HG02763 (cell line): ENCODE results near the gene C1orf56.

Source experiments
- ATAC-seq: cut with Tn5 transposase; IDR thresholded peaks from one replicate; pipeline ENCODE4 v1.9.1; 2021; ENCODE audit warnings: mild to moderate bottlenecking, moderate library complexity; ENCODE audit not compliant: unreplicated experiment

C1orf56 gene

GRCh38 chr1:151047591-151047924 lies at the start of gene C1orf56:
Gene C1orf56, plus strand, starts transcription at chr1:151047751. Its CDS starts 97 bp downstream, at chr1:151047848.
- ATAC-seq, result peak; percentile 50

- ATAC-seq, result no peak
Observed at GRCh38 chr1:150997949-150998348, 49.6 kb upstream of the C1orf56 start.

DNA sequence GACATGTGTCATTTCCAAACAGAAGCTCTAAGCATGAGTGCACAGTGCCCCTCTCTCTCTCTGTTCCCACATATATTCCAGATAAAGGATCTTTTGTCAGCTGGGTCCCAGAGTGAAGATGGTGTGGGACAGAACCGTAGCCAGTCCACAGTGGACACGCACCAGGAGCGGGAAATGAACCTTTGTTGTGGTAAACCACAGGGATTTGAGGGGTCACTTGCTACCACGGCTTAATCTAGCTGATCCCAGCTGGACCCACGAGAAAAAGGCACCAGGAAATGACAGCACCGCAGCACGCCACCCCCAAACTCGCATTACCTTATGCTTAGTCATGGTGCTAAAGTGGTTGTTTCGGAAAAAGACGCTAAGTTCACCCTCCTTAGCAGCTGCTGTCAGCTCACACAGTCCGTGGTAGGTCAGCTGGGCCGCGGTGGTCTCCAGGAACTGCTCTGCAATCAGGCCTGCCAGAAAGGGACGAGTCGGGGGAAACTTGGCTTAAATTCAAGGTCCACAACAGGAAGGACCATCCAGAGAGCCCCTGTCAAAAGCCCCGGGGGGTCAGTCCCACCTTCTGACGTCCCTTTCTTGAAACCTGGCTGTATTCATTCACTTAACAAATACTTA lies 48.4 kb upstream of the C1orf56 start:
- ATAC-seq, result no peak

DNA sequence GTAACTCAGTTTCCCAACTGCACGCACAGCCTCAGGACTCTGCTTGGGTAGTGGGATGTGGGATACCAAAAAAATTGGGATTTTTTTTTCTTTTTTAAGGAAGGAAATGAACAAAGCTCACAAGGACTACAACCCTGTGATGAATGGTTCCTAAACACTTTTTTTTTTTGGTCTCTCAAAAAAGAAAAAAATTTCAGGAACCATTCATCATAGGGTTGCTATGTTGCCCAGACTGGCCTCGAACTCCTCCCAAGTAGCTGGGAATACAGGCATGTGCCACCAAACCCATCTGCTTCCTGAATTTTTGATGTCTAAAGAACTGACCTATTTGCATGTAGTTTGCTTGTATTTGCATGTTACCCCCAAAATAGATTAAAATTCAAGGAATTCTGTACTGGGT lies 47.6 kb upstream of the C1orf56 start:
- ATAC-seq, result no peak

DNA sequence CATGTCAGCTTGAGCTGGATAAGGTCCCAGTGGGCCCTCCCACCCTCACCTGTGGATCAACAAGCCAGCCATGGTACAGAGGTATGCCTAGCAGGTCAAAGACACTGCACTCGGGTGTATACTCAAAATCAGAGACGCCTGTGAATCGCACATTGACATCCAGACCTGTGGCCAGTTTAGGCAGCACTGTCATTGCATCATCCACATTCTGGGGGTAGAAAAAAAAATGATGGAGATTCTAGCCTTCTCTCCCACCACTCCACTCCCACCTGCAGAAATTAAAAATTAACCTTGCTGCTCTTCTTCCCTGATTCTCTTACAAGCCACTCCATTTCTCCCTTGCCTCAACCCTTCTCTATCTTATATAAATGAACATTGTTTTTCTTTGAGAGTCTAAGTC lies 47.1 kb upstream of the C1orf56 start:
- ATAC-seq, result no peak

- ATAC-seq, result no peak
Observed at GRCh38 chr1:151001602-151002001, 45.9 kb upstream of the C1orf56 start.

- ATAC-seq, result no peak
Observed at GRCh38 chr1:151002051-151002450, 45.5 kb upstream of the C1orf56 start.

- no peak for ATAC-seq
Observed at GRCh38 chr1:151002611-151003010, 44.9 kb upstream of the C1orf56 start.

DNA sequence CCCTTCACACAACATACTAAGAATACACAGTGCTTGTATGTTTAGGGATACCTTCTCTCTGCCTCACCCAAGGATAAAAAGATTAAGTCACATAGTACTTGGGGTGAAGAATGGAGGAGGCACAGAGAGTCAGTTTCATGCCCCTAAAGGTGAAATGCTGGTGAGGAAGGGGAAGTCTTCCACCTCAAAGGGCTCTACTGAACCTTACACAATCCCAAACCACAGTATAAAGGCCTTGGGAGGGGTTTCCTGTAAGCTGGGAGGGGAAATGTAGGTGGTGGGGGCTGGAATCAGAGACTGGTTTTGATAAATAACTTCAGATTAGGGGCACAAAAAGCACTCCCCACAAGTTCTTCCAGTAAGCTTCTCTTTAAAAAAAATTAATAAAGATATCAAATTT lies 44.4 kb upstream of the C1orf56 start:
- ATAC-seq, result no peak

- ATAC-seq, result no peak
Observed at GRCh38 chr1:151005729-151006319, 41.7 kb upstream of the C1orf56 start.

DNA sequence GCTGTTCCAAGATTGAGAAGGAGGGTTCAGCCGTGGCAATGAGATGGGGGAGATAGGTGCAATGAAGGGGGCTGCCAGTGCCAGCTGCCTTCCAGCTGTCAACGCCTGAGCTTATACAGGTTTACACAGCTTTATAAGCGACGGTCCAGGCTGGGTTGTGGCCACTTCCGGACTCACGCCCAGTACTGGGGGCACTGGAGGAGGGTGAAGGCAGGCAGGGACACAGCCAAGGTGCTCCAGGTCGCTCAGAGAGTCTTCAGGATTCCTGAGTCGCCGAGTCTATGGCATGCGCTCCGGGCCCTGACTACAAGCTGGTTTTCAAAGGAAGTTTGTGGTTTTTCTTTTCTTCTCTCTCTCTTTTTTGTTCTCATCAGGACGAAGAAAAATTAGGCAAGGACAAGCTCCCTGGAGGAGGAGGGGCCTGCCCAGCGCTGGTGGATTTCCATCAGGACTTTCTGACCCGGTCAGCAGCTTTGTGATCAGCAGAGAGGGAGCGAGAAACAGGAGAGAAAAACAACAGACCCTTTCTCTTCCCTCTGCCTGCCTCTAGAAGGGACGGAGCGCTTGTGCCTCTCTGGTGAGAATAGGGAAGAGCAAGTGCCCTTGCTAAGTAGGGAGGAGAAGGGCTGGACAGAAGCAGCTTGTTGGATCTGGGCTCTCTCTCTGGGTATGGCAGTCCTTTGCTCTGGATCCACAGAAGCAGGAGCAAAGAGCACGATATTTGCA lies 41.1 kb upstream of the C1orf56 start, which contains the start of gene MINDY1:
Gene MINDY1, minus strand, starts transcription at position 576 of the 726 bp plus-strand sequence. CDS start 4,285 bp downstream, outside the sequence.
- ATAC-seq, result no peak

DNA sequence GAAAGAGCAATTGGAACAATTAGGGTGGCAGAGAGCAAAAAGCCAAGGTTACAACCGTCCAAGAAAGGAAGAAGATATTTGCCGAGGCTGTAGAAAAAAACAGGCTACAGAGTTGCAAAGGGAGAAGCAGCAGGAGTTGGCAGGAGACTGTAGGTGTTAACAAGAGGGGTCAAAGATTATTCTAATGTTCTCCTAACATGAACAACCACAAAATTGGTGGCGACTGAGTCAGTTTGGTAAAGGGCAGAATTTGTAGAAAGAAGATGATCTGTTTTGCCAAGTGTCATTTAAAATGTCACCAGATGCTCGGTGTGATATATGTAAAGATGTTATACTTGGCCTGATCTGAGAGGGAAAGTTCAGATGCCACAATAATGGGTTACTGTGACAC lies 39.7 kb upstream of the C1orf56 start:
- ATAC-seq, result no peak

DNA sequence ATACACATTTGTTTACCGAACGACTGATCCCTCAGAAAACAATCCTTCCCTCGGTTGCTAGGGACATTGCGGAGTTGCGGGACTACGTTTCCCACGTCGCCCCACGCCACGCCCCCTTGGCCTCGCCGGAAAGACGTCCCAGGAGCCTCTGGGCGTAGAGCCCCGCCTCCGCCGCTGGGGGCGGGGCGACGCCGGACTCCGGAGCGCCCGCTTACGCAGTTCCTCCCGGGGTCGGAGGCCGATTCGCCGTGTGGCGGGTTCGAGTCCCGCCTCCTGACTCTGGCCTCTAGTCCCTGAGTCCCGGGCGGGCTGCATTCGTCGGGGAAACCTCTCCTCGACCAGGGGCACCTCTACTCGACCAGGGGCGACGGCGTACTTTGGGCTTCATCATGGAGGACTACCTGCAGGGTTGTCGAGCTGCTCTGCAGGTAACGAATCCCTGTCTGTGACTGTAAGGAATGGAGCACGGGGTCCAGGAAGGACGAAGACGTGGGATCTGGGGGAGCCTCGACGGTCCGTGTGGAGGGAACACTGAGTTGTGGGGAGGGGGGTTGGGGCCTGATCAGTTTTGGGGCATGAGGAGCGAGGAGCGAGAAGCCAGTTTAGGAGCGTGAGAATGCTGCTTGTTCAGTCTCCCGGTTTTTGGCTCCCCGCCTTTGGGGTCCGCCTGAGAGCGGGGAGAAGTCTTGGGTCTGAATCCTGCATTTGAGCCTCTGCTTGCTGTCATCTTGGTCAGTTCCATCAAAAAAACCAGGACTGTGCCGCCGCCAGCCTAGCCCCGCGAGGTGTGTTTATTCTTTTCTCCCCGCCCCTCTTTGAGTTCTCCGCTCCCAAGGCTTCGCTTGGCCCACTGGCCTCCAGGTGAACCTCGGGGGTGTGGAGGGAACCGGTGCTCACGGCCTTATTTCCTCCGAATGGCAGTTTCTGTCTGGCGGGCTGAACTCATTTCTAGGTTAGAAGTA lies 39.0 kb upstream of the C1orf56 start, which contains the start of gene PRUNE1:
Gene PRUNE1, plus strand, starts transcription at position 206 of the 962 bp plus-strand sequence. Its CDS starts 184 bp downstream, at position 390.
- ATAC-seq, result peak; percentile 84

DNA sequence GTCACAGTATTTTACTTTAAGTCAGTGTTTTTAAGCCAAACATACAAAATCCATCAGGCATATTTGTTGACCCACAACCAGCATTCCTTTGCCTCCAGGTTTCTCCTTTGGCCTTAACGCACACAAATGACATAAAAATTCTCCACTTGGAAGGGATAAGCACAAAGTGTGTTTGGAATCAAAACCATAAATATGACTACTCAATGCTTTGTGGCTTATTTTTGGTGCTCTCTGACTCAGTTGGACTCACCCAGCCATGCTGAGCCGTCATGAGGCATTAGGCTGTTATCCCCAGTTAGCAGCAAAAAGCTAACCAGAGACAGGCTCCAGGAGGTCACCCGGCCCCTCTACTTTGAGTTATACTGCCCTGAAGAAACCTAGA lies 38.4 kb upstream of the C1orf56 start:
- no peak for ATAC-seq

DNA sequence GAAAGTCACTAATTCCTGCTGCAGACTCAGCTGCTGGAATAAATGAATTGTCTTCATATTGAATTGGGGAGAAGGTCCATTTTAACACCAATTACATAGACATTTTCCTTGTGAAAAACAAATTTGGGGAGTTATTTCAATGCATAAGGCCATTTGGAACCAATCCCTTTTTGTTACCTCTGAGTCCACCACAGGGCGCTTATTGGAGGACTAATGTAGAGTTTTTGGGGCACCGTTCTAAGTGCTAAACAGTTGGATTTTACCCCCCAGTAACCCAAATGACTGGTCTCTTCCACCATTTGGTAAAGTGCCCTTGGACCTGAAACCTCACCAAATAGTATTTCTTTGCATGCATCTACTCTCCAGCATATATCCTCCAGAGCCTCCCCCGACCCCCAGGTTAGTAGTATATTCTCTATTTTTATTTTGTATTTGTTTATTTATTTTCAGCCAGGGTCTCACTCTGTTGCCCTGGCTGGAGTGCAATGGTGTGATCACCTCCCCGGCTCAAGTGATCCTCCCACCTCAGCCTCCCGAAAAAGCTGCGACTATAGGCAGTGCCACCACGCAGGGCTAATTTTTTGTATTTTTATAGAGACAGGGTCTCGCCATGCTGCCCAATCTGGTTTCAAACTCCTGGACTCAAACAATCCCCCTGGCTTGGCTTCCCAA lies 37.7 kb upstream of the C1orf56 start:
- ATAC-seq, result no peak

DNA sequence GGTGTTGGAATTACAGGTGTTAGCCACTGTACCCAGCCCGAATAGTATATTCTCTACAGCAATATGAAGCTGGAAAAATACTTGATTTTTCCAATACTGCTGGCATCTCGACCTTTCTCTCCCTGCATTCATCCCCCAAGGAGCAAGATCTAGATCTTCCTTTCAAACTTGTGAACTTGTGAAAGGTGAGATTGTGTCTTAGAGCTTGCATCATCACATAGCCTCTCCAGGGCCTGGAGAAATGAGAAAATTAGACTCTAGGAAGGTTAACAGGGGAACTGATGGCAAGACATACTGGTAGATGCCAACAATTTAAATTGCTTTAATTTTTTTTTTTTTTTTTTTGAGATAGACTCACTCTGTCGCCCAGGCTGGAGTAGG lies 37.2 kb upstream of the C1orf56 start:
- no peak for ATAC-seq

DNA sequence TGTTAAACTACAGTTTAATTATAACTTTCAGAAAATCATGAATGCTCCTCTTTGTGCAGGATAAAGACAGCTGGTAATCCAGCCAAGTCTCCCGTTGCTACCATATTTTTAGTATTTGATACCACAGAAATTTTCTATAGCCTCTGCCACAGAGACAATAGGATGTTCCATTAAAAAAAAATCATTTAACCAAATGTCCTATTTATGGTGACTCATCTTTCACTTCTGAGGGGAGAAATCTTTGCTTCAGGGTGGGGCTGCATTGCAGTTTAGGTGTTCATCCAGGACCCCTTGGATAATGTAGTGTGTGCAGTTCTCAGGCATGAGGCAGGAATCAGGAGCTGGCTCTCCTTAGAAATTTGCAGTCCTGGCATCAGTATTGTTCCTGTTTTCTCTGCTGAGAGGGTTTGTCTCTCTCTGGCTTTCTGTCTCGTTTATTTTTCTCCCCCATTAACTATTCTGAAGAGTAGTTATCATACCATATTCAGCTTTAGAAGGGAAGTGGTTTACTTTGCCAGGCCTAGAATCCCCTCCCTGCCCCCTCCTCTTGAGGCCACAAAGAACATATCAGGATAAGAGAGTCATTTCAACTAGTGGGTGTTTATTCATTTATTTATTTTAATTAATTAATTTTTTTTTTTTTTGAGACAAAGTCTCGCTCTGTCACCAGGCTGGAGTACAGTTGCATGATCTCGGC lies 36.2 kb upstream of the C1orf56 start:
- no peak for ATAC-seq

GRCh38 chr1:151012684-151013471 lies 34.7 kb upstream of the C1orf56 start:
- ATAC-seq, result no peak

DNA sequence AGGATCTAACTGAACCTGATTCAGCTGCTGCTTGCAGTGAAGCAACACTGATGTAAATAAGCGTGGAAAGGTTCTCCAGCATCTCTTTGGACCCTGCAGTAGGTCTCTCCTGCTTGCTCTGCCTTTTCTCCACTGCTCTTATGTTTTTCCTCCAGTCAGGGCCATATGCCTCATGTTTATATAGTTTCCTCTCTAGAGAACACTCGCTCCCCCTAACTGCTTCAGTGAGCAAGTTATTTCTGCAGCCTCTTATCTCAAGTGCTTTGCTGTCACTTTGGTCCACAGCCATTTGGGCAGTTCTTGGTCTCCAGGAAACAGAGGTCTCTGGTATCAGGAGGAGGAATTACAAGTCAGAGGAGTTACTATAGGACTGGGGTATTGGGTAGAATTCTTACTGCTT lies 34.0 kb upstream of the C1orf56 start:
- no peak for ATAC-seq
